ENCODE results near the gene GBP6. TPM values are rescaled to one million over a fixed set of nuclear protein-coding genes. Genes with fewer than 3 reads are reported as not detected.
"Not testable (repeated sequence)": the region's sequence is repeated elsewhere in the genome, so short reads cannot be mapped to it uniquely, and the experiment has no call there.

GBP6 gene
- total RNA-seq, 1 experiment from 2014 or later = not detected

- ChIA-PET CTCF (no interaction called here), POLR2A (ENCODE audit: low non-redundant PET) (no interaction called here)
- peaks cover 4% of the 10 kb centered on the region for H3K27me3 ChIP-seq (replicated peaks; ENCODE audit: insufficient read depth, low read depth, low read length, poor library complexity)
- TF ChIP-seq EZH2 (IDR thresholded peaks at IDR 0.05; ENCODE audit: borderline replicate concordance, low read depth, low read length, poor library complexity, severe bottlenecking) = no peak
- no peak overlapping the region for H3K27ac ChIP-seq (ENCODE audit: low read depth, low read length, poor library complexity, severe bottlenecking)
- no peaks in the 10 kb centered on the region for H3K4me1 ChIP-seq (ENCODE audit: insufficient read depth, low read length, poor library complexity, severe bottlenecking)
- H3K4me3 ChIP-seq (ENCODE audit: low read depth, low read length, poor library complexity, severe bottlenecking) = no peak overlapping the region
- no peak for DNase-seq (ENCODE audit: low spot score)
- H3K9me3 ChIP-seq (ENCODE audit: low read depth, low read length, poor library complexity, severe bottlenecking) = no peaks in the 10 kb centered on the region
- no peaks in the 10 kb centered on the region for H3K36me3 ChIP-seq (ENCODE audit: insufficient read depth, low read length, poor library complexity, severe bottlenecking)
- no TSS peak for BruUV-seq (replicated peaks)
- intact Hi-C loops (cut with micrococcal nuclease; ENCODE audit: unreplicated experiment) = no loop called here
Measured at GRCh38 chr1:89433421-89433820, 69.6 kb downstream of the GBP6 start.

GRCh38 chr1:89434058-89434780 lies 70.4 kb downstream of the GBP6 start:
- H3K4me3 ChIP-seq (ENCODE audit: low read depth, low read length, poor library complexity, severe bottlenecking); H3K27me3 ChIP-seq (replicated peaks; ENCODE audit: insufficient read depth, low read depth, low read length, poor library complexity); POLR2A ChIA-PET (ENCODE audit: low non-redundant PET); DNase-seq (ENCODE audit: low spot score); BruUV-seq (replicated peaks); CTCF ChIA-PET; H3K36me3 ChIP-seq (ENCODE audit: insufficient read depth, low read length, poor library complexity, severe bottlenecking); H3K27ac ChIP-seq (ENCODE audit: low read depth, low read length, poor library complexity, severe bottlenecking); H3K4me1 ChIP-seq (ENCODE audit: insufficient read depth, low read length, poor library complexity, severe bottlenecking); intact Hi-C loops (cut with micrococcal nuclease; ENCODE audit: unreplicated experiment); H3K9me3 ChIP-seq (ENCODE audit: low read depth, low read length, poor library complexity, severe bottlenecking): not testable (repeated sequence)

Other genes starting within 250 kb of the GBP6 start
- 4.4 and 4.5 TPM in 2 replicates for gene GBP2, start 237.9 kb upstream of the GBP6 start, total RNA-seq (2021)
- not detected in 2 replicates for gene GBP7, start 188.1 kb upstream of the GBP6 start, total RNA-seq (2021)
- 0.79 and 1.7 TPM in 2 replicates for gene GBP4, start 165.1 kb upstream of the GBP6 start, total RNA-seq (2021)
- gene GBP5, start 91.2 kb upstream of the GBP6 start, total RNA-seq (2021) = 0.09 TPM in 1 of 2 replicates, not detected in the other
- gene LRRC8B, start 160.8 kb downstream of the GBP6 start, total RNA-seq (2021) = 18.9 and 20.0 TPM in 2 replicates

Data from A673 (cell line).